ENCODE measurements around the gene SPSB1.

The SPSB1 gene

DNA sequence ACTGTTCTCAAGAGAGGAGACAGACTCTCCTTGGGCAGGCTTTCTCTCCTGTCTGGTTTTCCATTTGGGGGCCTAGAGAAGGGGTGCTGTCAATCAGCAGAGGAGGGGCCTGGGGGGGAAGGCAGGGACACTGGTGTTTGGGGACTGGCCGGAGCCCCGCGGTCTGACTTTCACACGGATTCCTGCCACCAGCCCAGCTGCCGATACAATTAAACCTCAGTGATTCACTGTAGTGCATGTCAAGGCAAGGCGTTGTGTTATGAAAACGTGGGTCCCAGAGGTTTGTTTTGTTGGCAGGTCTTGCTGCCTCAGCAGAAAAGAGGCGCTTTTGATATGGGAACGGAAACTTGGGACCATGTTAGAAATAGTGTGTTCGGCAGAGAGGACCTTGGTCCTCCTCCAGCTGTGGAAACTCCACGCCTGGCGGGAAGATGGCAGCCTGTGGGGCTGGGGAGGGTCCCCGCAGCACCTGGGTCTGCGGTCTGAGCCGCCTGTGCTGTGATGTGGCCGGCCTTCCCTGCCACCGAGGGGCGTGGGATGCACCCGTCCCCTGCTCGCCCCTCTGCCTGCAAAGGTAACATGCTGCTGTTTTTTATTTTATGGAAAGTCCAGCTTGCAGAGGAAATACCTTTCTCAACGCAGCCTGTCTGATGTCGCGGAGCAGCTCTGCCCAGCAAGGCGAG lies 47.6 kb downstream of the SPSB1 start:
- TF ChIP-seq, protein P1, sequence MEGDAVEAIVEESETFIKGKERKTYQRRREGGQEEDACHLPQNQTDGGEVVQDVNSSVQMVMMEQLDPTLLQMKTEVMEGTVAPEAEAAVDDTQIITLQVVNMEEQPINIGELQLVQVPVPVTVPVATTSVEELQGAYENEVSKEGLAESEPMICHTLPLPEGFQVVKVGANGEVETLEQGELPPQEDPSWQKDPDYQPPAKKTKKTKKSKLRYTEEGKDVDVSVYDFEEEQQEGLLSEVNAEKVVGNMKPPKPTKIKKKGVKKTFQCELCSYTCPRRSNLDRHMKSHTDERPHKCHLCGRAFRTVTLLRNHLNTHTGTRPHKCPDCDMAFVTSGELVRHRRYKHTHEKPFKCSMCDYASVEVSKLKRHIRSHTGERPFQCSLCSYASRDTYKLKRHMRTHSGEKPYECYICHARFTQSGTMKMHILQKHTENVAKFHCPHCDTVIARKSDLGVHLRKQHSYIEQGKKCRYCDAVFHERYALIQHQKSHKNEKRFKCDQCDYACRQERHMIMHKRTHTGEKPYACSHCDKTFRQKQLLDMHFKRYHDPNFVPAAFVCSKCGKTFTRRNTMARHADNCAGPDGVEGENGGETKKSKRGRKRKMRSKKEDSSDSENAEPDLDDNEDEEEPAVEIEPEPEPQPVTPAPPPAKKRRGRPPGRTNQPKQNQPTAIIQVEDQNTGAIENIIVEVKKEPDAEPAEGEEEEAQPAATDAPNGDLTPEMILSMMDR (IDR thresholded peaks at IDR 0.05) = no peak

DNA sequence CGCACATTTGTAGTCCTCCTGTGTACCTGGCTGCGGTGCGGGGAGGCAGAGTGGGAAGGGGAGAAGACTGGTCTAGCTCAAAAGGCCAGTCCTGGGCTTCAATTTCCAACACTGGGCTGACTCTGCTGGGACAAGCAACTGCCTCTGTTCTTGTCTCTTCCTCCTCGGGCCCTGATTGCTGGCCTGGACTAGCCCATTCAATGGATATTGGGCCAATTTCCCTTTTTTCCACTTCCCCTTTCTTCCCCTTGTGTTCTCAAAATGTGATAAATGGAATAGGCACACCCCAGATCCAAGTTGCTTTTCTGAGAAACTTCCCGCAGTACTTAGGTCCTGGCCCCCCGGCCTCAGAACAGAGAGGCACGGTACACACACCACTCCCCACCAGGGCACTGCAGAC lies 48.2 kb downstream of the SPSB1 start:
- TF ChIP-seq, protein P1 (IDR thresholded peaks at IDR 0.05) = no peak

DNA sequence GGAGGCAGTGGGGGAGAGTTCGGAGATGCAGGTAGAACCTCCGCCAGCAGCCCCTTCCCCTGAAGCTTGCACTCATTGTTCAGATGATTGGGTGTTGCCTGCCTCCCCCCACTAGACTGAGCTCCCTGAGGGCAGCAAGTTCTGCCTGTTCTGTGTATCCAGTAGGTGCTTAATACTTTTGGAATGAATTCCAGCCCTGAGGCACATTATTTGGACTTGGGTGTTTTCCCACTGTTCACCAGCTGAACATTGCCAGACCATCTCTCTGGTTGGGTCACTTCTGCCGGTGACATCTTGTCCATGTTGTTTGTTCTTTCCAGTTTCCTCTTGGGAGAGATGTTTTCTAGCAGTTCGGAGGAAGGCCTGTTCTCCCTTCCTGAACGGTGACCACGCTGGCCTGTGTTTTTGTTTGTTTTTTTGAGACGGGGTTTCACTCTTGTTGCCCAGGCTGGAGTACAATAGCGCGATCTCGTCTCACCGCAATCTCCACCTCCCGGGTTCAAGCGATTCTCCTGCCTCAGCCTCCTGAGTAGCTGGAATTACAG lies 48.7 kb downstream of the SPSB1 start:
- TF ChIP-seq, protein P1 (IDR thresholded peaks at IDR 0.05) = no peak

DNA sequence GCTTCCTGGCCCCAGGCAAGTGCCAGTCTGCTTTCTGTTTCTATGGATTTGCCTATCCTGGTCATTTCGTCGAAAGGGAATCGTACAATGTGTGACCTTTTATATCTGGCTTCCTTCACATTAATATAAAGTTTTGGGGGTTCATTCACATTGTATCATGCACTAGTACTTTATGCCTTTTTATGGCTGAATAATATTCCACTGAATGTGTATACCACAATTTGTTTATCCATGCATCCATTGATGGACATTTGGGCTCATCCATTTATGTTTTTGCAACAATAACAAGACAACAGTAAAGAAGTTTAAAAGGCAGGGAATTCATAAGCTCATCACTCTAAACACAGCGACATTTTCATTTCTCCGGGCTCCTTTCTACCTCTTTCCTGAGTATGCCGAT lies 50.6 kb downstream of the SPSB1 start:
- TF ChIP-seq, protein P1 (IDR thresholded peaks at IDR 0.05) = no peak

DNA sequence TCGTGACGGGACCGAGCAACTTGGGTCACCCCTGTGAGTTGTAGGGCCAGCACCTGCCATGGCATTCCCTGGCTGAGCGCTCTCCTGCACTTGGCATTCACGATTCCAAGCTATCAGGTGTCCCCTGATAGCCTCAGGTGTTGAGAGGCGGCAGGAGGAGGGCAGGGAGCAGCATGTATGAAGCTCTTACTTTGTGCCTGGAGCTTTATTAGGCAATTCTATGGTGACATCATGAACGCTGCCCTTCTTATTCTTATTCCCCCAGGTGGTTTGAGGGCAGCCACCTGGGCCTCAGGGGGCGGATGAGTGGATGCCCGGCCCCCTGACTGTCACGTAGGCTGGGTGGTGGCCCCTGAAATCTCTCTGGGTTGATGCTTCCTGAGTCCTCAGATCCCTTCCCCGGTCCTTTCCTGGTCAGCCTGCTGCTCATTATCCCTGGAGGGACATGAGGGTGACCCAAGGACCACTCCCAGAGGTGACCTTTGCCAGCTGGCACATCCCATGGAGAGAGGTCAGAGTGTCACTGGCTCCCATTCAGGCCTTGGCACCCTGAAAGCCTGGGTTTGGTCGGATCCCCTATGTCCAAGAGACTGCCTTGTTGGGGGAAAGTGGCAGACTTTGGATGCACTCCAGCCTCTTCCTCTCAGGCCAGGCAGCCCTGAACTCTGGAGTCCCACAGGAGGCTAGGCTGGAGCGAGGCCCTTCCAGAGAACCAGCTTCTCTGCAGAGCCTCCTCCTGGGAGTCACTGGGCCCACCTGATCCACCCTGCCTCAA lies 51.9 kb downstream of the SPSB1 start:
- TF ChIP-seq, protein P1 (IDR thresholded peaks at IDR 0.05) = no peak

DNA sequence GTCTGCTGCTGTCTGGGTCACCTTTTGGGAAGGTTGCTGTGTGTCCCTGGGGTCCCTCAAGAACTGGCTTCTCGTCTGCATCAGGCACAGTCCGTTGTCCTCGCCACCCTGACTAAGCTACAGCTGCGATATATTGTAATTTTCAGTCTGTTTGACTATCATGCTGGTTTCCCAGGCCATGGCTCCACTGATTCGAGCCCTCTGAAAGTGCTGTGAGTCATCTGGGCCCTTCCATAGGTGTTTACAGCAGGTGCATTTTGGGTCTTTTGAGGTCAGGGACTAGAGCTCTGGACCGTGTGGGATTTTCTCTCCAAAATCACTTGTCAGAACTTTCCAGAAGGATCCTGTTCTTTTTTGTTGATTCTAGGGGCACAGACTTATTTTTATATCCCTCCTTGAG lies 52.8 kb downstream of the SPSB1 start:
- TF ChIP-seq, protein P1 (IDR thresholded peaks at IDR 0.05) = no peak

DNA sequence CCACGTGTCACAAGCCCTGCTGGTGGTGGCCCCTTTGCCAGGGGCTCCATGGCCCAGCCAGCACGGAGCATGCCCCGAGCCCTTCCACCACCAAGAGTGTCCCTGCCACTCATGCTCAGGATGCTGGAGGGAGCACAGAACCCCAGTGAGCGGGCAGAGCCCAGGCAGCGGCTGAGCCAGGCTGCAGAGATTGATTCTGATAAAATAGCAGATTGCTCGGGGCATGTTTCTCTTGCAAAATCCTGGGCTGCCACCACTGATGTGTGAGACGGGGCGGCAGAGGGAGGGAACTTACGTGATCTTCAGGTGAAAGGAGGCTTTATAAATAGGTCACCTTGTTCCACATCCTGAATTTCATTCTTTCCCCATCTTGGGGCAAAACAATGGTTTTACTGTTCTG lies 53.2 kb downstream of the SPSB1 start:
- TF ChIP-seq, protein P1 (IDR thresholded peaks at IDR 0.05) = no peak
